NCI-H1930 (cell line): Measurements from ENCODE around the gene SLC34A1.
"Not testable (repeated sequence)": the region's sequence is repeated elsewhere in the genome, so short reads cannot be mapped to it uniquely, and the experiment has no call there.

ENCODE experiments used
- DNase-seq, 2 experiments: peaks; one replicate each; lab custom pipeline; 2025; lab: John Stamatoyannopoulos, UW

SLC34A1 gene

GRCh38 chr5:177410575-177410974 lies 26.3 kb downstream of the SLC34A1 start:
- no peak for DNase-seq

GRCh38 chr5:177412603-177413233 lies 28.5 kb downstream of the SLC34A1 start:
- DNase-seq = no peak

GRCh38 chr5:177414481-177414880 lies 30.2 kb downstream of the SLC34A1 start:
- DNase-seq = no peak

- DNase-seq = not testable (repeated sequence)
Measured at GRCh38 chr5:177417081-177417480, 32.8 kb downstream of the SLC34A1 start.

GRCh38 chr5:177419046-177419445 lies 34.8 kb downstream of the SLC34A1 start:
- DNase-seq = no peak

- not testable (repeated sequence) for DNase-seq
Measured at GRCh38 chr5:177420472-177420871, 36.2 kb downstream of the SLC34A1 start.

GRCh38 chr5:177421062-177421798 lies 37.0 kb downstream of the SLC34A1 start:
- no peak for DNase-seq

- no peak for DNase-seq
Measured at GRCh38 chr5:177423671-177424070, 39.4 kb downstream of the SLC34A1 start.

- no peak for DNase-seq
Measured at GRCh38 chr5:177425196-177425800, 41.1 kb downstream of the SLC34A1 start.

GRCh38 chr5:177425801-177426565 lies 41.7 kb downstream of the SLC34A1 start:
- DNase-seq = peak; percentile 98

GRCh38 chr5:177426566-177427210 lies 42.5 kb downstream of the SLC34A1 start, which contains the start of gene GRK6:
Gene GRK6, plus strand, starts transcription at chr5:177426676. Its CDS starts 170 bp downstream, at chr5:177426846.
- no peak for DNase-seq

GRCh38 chr5:177427211-177427822 lies 43.1 kb downstream of the SLC34A1 start:
- no peak for DNase-seq

- no peak for DNase-seq
Measured at GRCh38 chr5:177427919-177428573, 43.8 kb downstream of the SLC34A1 start.

GRCh38 chr5:177428574-177429217 lies 44.5 kb downstream of the SLC34A1 start:
- DNase-seq = no peak

- DNase-seq = no peak
Measured at GRCh38 chr5:177429248-177430040, 45.2 kb downstream of the SLC34A1 start.

GRCh38 chr5:177430140-177430951 lies 46.1 kb downstream of the SLC34A1 start:
- no peak for DNase-seq

GRCh38 chr5:177430972-177431316 lies 46.7 kb downstream of the SLC34A1 start:
- no peak for DNase-seq

GRCh38 chr5:177431317-177432142 lies 47.3 kb downstream of the SLC34A1 start:
- DNase-seq = no peak
